Measurements from ENCODE around the gene NEK4.
"Not testable (repeated sequence)": the region's sequence is repeated elsewhere in the genome, so short reads cannot be mapped to it uniquely, and the experiment has no call there.

The NEK4 gene

DNA sequence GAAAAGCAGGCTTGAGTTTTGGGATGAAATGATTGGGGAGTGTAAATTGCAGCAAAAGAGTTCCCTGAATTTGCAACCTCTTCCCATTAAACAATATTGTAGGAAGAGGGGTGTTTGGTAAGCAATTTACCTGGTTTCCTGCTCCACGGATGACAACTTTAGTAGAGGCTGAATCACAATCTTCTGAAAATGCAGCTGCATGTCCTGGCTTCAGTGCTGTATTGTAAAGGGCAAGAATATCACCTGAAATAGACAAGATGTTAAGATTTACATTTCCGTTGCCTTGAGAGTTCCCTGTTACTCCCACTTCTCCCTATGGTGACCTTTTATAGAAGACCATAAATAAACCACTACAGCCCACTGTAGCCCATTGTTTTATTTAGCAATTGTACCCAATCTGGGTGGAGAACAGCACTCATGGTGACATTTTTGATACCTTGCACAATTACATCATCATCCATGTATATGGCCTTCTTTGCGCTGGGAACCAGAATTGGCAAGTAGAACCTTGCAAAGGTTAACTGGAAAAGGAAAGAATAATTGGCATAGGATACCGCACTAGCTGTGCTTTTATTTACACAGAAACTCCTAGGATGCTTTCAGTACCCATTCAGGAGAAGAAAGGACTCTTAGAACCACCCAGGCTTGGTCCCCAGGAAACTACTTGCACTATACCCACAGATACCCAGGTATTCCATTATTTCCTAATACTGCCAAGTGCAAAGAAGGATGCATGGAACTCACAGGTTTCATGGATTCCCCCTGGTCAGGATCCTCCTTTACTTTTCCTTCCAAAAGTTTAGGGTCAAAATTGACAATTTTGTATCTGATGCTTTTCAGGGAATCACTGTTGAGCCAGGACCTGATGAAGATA is 74.7 kb downstream of the NEK4 start:
- DNase-seq = no peak

DNA sequence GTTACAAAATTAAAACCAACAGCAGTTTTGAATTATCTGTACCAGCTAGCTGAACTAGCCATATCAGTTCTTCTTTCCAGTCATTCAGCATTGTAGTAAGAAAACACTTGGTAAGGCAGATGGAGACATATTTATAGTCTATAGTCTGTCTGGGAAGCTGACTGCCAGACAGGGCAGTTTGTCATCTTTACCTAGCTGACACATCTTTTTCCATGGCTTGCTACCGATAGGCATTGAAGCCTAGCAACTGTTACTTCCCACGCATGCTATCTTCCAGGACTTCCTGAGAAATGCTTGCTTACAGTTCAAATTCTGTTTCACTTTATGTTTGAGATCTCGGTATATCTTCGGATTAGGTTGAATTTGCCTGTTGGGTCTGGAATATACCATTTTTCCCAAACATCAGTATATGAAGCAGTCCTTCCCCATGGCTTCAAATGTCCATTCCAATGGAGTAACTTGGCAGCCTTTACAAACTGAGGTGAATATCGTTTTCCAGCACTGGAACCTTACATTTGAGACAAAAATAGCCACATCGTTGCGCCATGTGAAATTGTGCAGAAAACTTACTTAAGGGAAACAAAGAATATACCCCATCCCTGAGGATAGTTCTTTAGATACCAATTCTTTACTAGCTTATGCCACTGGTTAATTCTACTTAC is 76.1 kb downstream of the NEK4 start:
- DNase-seq = no peak

DNA sequence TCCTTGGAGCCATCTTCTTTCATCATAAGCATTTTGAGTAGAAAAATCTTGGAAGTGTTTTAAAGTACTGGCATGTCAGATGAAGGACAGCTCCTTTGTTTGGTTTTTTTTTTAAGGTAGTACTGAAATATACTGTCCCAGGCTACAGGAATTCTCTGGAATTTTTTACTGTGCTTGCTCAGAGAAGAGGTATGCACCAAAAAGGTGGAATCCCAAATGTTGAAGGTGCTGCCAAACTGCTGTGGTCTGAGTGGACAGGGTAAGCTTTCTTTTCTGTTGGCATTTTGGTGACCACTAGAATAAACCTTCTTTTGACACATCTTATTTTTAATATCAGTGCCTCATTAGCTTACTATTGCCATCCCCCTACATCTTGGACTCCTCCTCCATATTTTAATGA is 77.7 kb downstream of the NEK4 start:
- no peak for DNase-seq

DNA sequence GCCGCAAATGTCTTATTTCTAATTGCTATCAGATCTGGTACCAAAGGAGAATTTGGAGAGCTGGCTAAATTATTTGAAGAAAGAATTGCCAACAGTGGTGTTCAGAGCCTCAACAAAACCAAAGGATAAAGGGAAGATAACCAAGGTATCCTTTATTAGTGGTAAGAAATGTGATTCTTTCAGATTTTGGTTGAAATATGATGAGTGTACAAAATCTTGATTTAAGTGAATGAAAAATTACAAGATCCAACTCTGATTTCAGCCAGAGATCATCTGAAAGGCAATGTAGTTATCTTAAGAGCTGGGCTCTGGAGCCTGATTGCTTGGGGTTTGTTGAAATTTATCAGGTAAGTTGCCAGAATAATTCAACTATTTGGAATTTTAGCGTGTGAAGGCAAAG is 80.2 kb downstream of the NEK4 start:
- DNase-seq = no peak

DNA sequence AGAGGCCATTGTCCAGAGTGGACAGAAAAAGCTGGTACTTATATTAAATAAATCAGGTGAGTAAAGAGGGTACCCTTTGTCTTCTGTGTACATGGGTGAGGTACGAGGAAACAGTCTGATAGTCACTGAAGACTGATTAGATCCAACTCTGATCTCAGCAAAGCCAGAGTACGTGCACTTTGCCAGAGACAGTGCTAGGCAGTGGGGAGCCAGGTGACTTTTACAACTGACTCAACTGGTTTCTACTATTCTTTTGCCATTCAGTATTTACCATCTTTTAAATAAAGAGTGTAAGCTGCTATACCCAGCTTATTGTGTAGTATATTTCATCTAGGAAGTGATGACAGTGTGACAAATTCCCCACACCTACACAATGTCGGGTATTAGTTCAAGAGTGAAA is 81.6 kb downstream of the NEK4 start:
- no peak for DNase-seq

DNA sequence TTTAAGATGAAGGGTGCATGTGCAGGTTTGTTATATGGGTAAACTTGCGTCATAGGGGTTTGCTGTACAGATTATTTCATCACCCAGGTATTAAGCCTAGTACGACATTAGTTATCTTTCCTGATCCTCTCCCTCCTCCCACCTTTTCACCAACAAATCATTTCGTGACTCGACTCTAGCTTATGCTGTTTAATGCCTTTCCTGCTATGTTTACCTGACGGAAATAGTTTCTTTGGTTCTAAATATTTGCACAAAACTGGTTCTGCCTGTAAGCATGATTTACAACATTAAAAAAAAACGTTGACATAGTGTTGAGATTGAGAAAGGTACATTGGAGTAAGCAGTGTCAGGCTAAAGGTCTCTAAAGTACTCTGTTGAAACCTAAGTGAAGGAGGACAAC is 82.5 kb downstream of the NEK4 start:
- DNase-seq = no peak

DNA sequence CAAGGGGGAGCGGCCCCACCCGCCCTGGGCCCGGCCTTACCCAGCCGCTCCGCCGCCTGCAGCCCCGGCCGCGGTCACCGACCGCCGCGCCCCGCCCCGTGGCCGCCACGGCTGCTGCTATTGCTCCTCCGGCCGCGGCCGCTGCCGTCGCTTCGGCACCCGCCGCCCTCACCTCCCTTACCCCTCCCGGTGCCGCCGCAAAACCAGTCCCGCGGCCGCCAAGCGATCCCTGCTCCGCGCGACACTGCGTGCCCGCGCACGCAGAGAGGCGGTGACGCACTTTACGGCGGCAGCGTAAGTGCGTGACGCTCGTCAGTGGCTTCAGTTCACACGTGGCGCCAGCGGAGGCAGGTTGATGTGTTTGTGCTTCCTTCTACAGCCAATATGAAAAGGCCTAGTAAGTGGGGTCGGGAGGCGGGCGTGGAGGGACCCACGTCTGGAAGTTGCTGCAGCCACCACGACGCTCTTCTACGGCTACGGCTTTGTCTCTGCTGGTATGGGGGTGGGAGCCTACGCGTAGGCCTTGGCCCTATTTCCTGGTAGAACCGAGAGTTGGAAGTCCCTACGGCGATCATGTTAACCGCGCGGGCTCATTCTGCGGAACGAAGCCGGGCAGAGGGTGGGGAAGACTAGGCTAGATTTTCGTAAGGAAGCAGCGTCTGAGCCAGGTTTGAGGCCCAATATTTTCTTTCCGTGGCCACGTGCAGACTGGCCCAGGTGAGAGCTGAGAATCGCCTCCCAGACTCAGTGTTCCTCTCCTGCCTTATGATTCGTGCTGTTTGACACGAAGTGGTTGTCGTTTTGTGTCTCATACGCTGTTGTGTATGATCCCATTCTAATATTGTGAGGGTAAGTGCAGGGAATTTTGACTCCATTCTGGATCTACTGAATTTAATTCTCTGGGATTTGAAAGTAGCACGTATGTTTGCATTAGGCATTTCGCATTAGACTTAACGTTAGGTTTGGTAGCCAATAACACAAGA is 84.7 kb downstream of the NEK4 start, which contains the start of the genes GNL3 and PBRM1:
TSS of gene GNL3 (plus strand) at position 324 of the 983 bp plus-strand sequence. CDS start at position 385, 61 bp downstream.
TSS of gene PBRM1 (minus strand) at position 205 of the 983 bp plus-strand sequence.
- DNase-seq = peak; percentile 97

DNA sequence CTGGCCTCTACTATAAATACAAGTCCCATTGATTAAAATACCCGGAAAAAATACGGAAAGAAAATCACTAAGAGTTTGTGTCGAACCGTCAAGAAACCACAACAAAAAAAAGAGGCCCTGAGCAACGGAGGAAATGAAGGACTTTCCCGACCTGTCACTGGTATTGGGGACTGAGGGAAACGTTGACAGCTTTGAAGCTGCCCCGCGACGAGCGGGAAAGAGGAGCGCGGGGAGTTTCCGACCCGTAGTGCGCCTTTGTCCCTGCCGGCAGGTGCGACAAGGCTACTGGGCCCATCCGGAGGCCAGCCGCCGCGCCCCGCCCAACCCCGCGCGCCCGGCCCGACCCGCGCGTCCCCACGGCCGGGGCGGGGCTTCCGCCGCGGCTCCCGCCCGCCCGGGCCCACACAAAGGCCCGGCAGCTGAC is 85.4 kb downstream of the NEK4 start:
- DNase-seq = peak; percentile 92

DNA sequence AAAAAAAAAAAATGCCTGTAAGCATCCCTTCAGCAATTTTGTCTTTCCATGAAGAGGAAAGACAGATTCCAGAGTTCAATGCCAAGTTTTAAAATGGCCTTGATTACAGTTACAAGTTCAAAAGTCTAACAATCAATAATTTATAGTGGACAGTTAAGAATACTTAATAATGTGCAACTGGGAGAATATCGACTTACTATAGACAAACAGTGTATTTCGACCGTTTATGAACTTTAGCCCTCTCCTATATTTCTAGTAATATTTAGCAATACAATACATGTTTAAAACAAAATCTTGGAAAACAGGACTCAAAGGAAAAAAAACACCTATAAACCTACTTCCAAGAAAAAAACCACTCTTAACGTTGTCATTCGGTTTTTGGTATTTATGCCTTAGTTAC is 86.6 kb downstream of the NEK4 start:
- DNase-seq = no peak

DNA sequence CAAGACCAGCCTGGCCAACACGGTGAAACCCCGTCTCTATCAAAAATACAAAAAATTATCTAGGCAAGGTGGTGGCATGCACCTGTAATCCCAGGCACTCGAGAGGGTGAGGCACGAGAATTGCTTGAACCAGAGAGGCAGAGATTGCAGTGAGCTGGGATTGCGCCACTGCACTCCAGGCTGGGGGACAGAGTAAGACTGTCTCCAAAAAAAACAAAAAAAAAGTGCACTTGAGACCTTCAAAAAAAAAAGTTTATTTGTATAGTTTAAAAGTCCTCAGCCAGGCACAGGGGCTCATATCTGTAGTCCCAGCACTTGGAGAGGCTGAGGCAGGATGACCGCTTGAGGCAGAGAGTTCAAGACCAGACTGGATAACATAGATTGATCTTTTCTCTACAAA is 87.1 kb downstream of the NEK4 start:
- no peak for DNase-seq

DNA sequence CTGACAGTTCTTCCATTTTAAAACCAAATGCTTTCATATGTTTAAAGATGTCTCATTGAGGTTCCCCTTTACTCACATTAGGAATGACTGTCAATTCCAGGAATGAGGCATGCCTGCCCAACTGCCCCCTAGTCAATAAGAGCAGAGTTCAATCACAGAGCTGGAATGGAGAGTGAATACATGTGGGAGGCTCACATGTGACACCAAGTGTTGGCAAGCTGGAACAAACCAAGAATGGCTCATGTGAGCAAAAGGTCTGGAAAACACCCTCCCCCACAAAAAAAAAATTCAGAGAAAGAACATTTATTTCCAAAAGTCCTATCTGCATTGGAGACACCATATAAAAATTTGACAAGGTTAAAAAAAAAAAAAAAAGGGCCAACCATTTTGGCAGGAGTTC is 88.7 kb downstream of the NEK4 start:
- DNase-seq = peak; percentile 65

DNA sequence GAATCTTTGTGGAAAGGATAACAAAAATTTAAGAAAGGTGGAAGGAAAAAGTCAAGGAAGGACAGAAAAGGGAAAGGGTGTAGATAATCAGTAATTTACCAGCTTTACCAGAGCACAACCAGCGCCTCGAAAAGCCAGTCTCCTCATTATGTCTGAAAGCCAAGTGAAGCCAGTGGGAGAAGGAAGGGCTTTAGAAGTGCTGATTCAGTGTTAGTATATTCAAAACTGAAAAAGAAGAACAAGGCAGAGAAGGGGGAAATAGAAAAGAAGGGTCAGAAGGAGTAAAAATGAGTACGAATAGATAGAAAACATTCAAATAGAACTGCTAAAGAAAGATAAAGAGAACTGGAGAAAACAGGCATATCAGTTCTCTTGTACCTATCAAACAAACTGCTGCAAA is 89.1 kb downstream of the NEK4 start:
- no peak for DNase-seq

DNA sequence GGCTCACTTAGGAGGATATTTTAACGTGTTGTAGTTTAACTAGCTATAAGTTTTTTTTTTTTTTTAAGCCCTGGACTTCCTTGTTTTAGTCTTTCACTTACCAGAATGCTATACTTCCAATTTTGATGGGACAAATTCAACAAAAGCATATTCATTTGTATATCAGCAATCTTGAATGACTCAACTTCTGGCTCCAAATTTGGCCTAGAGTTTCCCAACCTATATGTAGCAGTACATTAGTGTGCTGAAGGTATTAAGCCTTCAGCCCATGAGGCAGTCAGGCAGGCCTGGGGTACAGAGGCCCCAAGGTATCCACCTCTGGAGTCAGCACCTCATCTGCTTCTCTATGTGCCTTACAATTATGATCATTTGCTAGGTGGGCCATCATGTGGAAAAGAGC is 90.9 kb downstream of the NEK4 start:
- DNase-seq = no peak

DNA sequence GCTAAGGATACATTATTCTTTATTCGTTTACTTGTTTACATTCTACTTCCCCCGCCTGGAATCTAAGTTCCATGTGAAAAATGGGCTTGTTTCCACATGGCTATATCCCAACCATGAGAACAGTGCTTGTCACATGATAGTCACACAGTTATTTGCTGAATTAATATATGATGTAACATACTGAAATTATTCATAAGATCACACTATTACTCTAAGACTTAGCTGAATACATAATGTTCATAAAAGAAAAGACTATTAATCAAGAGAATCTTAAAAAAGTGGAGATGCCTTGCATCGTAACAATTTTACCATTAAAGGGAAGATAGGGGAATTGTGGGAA is 91.6 kb downstream of the NEK4 start:
- no peak for DNase-seq

DNA sequence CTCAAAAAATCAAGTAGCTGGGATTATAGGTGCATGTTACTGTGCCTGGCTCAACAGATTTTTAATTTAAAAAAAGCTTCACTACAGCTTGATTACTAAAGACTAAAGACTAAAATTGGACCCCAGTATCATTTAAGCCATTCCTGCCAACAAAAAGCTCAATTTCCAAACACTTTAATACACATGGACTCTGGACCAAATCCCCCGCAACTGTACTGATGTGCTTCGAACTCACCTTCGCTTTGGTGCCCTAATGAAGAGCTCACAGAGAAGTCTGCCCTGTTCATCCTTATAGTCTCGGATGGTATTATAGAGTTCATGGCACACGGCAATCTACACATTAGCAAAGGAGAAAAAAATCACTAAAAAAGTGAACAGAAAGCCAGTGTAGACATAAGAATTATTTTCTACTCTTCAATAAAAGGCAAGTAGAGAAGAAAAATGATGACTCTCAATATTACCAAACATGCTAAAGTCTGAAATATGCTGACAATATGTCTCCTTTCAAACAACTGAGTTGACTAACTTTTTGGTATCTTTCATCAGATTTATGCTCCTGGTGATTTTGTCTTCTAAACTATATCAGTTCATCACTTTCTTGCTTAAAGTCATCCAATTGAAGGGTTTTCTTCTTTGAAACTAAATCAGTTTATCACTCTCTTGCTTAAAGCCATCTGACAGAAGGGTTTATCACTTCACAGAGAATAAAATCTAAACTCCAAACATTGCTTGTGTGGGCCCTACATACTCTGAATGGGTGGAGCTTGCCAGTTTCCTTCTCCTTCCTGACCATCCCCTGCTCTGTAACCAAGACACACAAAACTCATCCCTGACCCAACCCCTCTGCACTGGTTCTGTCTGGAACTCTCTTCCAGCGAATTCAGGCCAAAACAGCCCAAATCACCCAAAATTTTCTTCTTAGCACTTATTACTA is 92.2 kb downstream of the NEK4 start:
- no peak for DNase-seq

DNA sequence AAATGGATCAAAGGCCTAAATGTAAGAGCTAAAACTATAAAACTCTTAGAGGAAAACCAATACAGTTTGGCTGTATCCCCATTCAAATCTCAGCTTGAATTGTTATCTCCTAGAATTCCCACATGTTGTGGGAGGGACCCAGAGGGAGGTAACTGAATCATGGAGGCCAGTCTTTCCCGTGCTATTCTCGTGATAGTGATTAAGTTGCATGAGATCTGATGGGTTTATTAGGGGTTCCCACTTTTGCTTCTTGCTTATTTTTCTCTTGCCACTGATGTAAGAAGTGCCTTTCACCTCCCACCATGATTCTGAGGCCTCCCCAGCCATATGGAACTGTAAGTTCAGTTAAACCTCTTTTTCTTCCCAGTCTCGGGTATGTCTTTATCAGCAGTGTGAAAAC is 94.5 kb downstream of the NEK4 start:
- not testable (repeated sequence) for DNase-seq

DNA sequence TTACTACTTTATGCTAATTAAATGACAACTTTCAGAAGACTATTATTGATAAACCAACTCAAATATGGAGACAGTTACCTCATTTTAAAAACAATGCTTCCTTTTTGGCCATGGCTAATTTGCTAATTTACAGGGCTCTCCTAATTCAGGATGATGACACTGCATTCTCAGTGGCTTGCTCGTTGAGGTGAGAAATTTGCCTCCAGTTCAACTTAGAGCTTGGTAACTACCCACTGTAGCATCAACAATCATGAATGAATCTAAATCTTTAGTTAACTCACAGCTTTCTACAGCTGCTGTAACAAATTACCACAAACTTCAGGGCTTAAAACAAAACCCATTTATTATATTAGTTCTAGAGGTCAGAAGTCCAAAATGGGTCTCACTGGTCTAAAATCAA is 99.1 kb downstream of the NEK4 start:
- DNase-seq = no peak

DNA sequence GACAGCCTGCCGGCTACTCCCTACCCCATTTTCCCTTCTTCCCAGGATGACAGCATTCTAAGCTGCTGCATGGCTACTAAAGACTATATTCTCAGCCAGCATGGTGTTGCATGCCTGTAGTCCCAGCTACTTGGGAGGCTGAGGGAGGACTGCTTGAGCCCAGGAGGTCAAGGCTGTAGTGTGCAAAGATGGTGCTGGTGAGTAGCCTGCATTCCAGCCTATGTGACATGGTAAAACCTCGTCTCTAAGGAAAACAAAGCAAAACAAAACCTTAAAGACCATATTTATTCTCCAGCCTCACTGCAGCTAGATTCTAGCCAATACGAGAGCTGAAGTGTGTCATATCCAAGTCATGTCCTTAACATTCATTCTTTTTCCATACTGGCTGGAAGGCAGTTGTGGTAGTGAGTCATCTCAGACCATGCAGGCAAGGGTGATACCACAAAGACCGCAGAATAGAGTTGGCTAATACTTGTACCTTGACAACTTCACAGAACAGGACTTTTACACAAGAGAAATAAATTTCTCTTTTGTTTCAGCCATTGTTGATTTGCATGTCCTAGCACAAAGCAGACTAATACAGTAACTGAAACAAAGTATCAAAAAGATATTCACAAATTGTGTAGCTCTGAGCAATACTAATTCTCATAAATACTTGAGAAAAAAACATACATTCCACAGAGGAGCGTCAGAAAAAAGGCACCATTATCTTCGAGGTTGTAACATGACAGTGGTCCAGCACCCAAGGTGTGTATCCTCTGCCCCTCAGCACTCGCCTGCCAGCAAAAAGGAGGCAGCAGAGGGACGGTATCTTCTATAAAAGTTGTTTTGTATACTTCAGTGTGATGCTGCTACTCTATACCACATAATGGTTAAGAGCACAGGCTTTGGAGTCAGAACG is 99.9 kb downstream of the NEK4 start:
- peak; percentile 76 for DNase-seq

DNA sequence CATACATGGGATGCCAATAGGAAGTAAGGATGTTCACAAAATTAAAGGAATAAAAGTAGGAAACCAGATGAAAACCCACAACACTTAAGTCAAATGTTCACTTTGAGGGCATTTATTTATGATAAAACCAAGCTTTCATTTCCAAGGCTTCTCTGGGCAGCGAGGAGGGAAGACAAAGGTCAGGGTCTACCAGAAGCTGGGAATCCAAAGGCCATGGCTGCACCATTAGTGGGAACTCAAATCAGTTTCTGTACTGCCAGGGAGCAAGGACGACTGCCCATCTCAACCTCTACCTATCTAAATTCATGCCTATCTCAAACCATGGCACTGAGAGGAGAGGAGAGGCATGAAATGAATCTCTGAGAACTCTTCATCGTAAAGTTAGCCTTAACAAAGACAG is 107.6 kb downstream of the NEK4 start:
- DNase-seq = no peak

DNA sequence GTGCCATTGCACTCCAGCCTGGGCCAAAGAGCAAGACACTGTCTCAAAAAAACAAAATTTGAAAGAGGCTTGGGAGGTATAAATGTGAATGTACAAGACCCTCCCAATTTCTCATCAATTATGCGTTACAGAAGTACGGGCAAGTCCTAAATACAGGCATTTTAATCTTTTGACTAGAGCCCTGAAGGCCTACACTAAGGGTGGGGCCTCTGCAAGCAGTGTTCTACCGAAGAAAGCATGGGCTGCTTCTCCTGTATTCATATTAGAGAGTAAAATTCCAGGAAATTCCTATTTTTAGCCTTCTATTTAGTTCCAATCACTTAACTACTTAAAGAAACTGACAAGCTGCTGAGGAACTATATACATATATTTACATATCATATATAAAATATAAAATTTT is 110.7 kb downstream of the NEK4 start:
- DNase-seq = no peak
